Erythroblast (primary cell): ENCODE data around the gene FUS.

Experiments used
- GATA1 ChIP-seq: IDR thresholded peaks from 2 replicates; pipeline ENCODE4 v1.6.1; 2011; ENCODE audit warnings: low read depth, mild to moderate bottlenecking, control low read depth, low read length, moderate library complexity
- POLR2A ChIP-seq: IDR thresholded peaks from 2 replicates; pipeline ENCODE4 v1.6.1; 2011; ENCODE audit warnings: mild to moderate bottlenecking, low read length

- TF ChIP-seq POLR2A = no peak
- TF ChIP-seq GATA1 = no peak
Observed at GRCh38 chr16:31136287-31136662, 43.7 kb upstream of the FUS start.
